GM12878 (cell line): ENCODE results near the gene TGFBR1. TPM values are rescaled to one million over a fixed set of nuclear protein-coding genes. Genes with fewer than 3 reads are reported as not detected.

Experiments
- ATAC-seq: fragments of 200-7000 bp; cut with Tn5 transposase; 3 replicates; pipeline ENCODE4 v1.9.1; 2020; ENCODE audit warnings: mild to moderate bottlenecking, moderate library complexity
- BruUV-seq: library from RNA; stranded (reverse); fragments of 400-500 nt; replicated peaks from 2 replicates; lab custom pipeline; 2021; lab: Mats Ljungman, UMichigan
- CTCF ChIA-PET: fragments of 300-600 bp; sonication (Branson Sonifier 250); formaldehyde crosslinking; extraction: SDS; loops from one replicate; lab custom pipeline; 2021; ENCODE audit warnings: inconsistent platforms; lab: Yijun Ruan, JAX
- POLR2A ChIA-PET: fragments of 350-600 bp; formaldehyde crosslinking; extraction: SDS; loops from one replicate; lab custom pipeline; 2021; ENCODE audit warnings: inconsistent platforms; lab: Charles Lee
- RAD21 ChIA-PET: fragments of 300-600 bp; sonication (Branson Sonifier 250); formaldehyde crosslinking; loops from one replicate; lab custom pipeline; 2023; ENCODE audit warnings: antibody characterized with exemption; ENCODE audit not compliant: unreplicated experiment; lab: Charles Lee
- SMC1A ChIA-PET: fragments of 300-600 bp; sonication (Branson Sonifier 250); formaldehyde crosslinking; loops from one replicate; lab custom pipeline; 2023; ENCODE audit not compliant: unreplicated experiment, uncharacterized antibody; lab: Charles Lee
- DNase-seq: peaks from one replicate; pipeline ENCODE4 v3.0.0-alpha.2; 2011; ENCODE audit warnings: low read depth, low spot score
- FAIRE-seq: peaks from 3 replicates; lab custom pipeline; 2011; peaks lifted over from hg19 to GRCh38; lab: Jason Lieb, UNC
- H2AFZ ChIP-seq: 2 replicates; pipeline ENCODE4 v1.6.0; 2011; ENCODE audit warnings: low read depth, low read length, control low read depth; ENCODE audit not compliant: control insufficient read depth
- H3K27ac ChIP-seq: 2 replicates; pipeline ENCODE4 v1.5.1; 2011; ENCODE audit warnings: control low read depth; ENCODE audit not compliant: control insufficient read depth, insufficient read depth
- H3K27me3 ChIP-seq, 2 experiments: replicated peaks in 1 of 2; 2 replicates each; pipeline versions ENCODE4 v1.6.0 to v1.6.1; 2011; ENCODE audit warnings: low read length in 1 of 2; ENCODE audit not compliant: control insufficient read depth in 2 of 2, insufficient read depth in 2 of 2
- H3K36me3 ChIP-seq, 2 experiments: 2 replicates each; pipeline ENCODE4 v1.5.1; 2011; ENCODE audit warnings: low read length in 1 of 2; ENCODE audit not compliant: control insufficient read depth in 2 of 2, insufficient read depth in 2 of 2
- H3K4me1 ChIP-seq: 2 replicates; pipeline ENCODE4 v1.6.1; 2011; ENCODE audit warnings: mild to moderate bottlenecking, low read length, moderate library complexity, mixed read lengths; ENCODE audit not compliant: control insufficient read depth, insufficient read depth
- H3K4me2 ChIP-seq: 2 replicates; pipeline ENCODE4 v1.6.0; 2011; ENCODE audit warnings: control low read depth; ENCODE audit not compliant: control insufficient read depth, insufficient read depth
- H3K4me3 ChIP-seq: fragments of 200-600 bp; sonication (generic); 2 replicates; pipeline ENCODE4 v1.5.1; 2016
- H3K79me2 ChIP-seq: 2 replicates; pipeline ENCODE4 v1.6.0; 2011; ENCODE audit warnings: low read length; ENCODE audit not compliant: control insufficient read depth, insufficient read depth
- H3K9ac ChIP-seq: 2 replicates; pipeline ENCODE4 v1.8.0; 2011; ENCODE audit warnings: low read length, control low read depth, mixed read lengths; ENCODE audit not compliant: control insufficient read depth, insufficient read depth
- H3K9me3 ChIP-seq: replicated peaks from 3 replicates; pipeline ENCODE4 v1.5.1; 2011; ENCODE audit warnings: mild to moderate bottlenecking, low read length; ENCODE audit not compliant: control insufficient read depth, insufficient read depth
- H4K20me1 ChIP-seq: 2 replicates; pipeline ENCODE4 v1.6.0; 2011; ENCODE audit not compliant: control insufficient read depth, insufficient read depth
- BMI1 ChIP-seq: fragments of 450-650 bp; IDR thresholded peaks from 2 replicates; pipeline ENCODE4 v1.6.1; 2016; ENCODE audit warnings: mild to moderate bottlenecking, moderate library complexity, borderline replicate concordance
- EP300 ChIP-seq, 2 experiments: fragments of 150-350 bp in 1 of 2; IDR thresholded peaks; 2 replicates each; pipeline ENCODE4 v1.6.1; 2011 to 2012; ENCODE audit warnings: low read depth in 2 of 2, low read length in 2 of 2, borderline replicate concordance in 1 of 2, improper control_type of control experiment in 1 of 2, inconsistent platforms in 1 of 2; ENCODE audit not compliant: control insufficient read depth in 1 of 2
- FOXK2 ChIP-seq: fragments of 450-650 bp; IDR thresholded peaks from 2 replicates; pipeline ENCODE4 v1.6.1; 2017; ENCODE audit warnings: mild to moderate bottlenecking, moderate library complexity
- HDGF ChIP-seq: fragments of 450-650 bp; IDR thresholded peaks from 2 replicates; pipeline ENCODE4 v1.6.1; 2016; ENCODE audit warnings: antibody characterized with exemption
- IKZF2 ChIP-seq, 2 experiments: fragments of 450-650 bp; IDR thresholded peaks; 2 replicates each; pipeline ENCODE4 v1.6.1; 2017; ENCODE audit warnings: mild to moderate bottlenecking in 2 of 2, moderate library complexity in 2 of 2
- NR2F1 ChIP-seq: fragments of 450-650 bp; conservative IDR thresholded peaks from 2 replicates; pipeline ENCODE4 v1.6.1; 2017; ENCODE audit warnings: mild to moderate bottlenecking
- PBX3 ChIP-seq: IDR thresholded peaks from 2 replicates; pipeline ENCODE4 v1.6.1; 2011; ENCODE audit warnings: mild to moderate bottlenecking, low read depth, low read length, moderate library complexity; ENCODE audit not compliant: insufficient replicate concordance
- POU2F2 ChIP-seq: IDR thresholded peaks from 3 replicates; pipeline ENCODE4 v1.6.1; 2011; ENCODE audit warnings: low read depth, mild to moderate bottlenecking, low read length, borderline replicate concordance
- RFX5 ChIP-seq: IDR thresholded peaks from 2 replicates; pipeline ENCODE4 v1.6.1; 2011; ENCODE audit warnings: low read depth, low read length, improper control_type of control experiment
- SMARCA5 ChIP-seq: fragments of 450-650 bp; IDR thresholded peaks from 2 replicates; pipeline ENCODE4 v1.6.1; 2017; ENCODE audit warnings: mild to moderate bottlenecking
- SUPT20H ChIP-seq: IDR thresholded peaks from 2 replicates; pipeline ENCODE4 v1.6.1; 2011; ENCODE audit warnings: low read depth, mild to moderate bottlenecking, low read length, moderate library complexity, borderline replicate concordance; ENCODE audit not compliant: control insufficient read depth
- TCF3 ChIP-seq: IDR thresholded peaks from 2 replicates; pipeline ENCODE4 v1.6.1; 2012; ENCODE audit warnings: low read depth, mild to moderate bottlenecking, low read length, borderline replicate concordance; ENCODE audit not compliant: insufficient read depth
- WGBS: methylation state at CpG from one replicate; pipeline ENCODE4 v1.1.6; 2016; ENCODE audit warnings: low lambda C conversion rate; ENCODE audit not compliant: insufficient replicate concordance, insufficient coverage; ENCODE audit errors: missing lambda C conversion rate; 5-methylcytosine and 5-hydroxymethylcytosine counted together
- in situ Hi-C: fragments of 300-500 bp; cut with MboI; formaldehyde crosslinking; loops from 9 replicates; pipeline ENCODE4 v1.14.3; 2018; ENCODE audit warnings: mixed read lengths
- intact Hi-C: fragments of 100-400 bp; cut with micrococcal nuclease; formaldehyde crosslinking; loops from one replicate; pipeline ENCODE4 v1.14.2; 2022; ENCODE audit not compliant: unreplicated experiment
- polyA plus RNA-seq, 11 experiments: library from polyadenylated mRNA; depleted of rRNA in 4 of 11; unstranded in 6 of 11; stranded (reverse) in 5 of 11; fragments of >200 nt; fragmentation: Nextera tagmentation in 4 of 11; fragmentation: Illumina TruSeq in 1 of 11; extraction: Ambion mirVana in 4 of 11; extraction: Trizol in 1 of 11; gene quantifications; 1 replicate in 1 of 11; 2 replicates in 10 of 11; pipeline versions ENCODE4 v1.2.1 to v1.2.3, GENCODE V29; 2011 to 2016; ENCODE audit warnings: inconsistent platforms in 2 of 11, missing spikeins in 2 of 11, low read depth in 1 of 11
- total RNA-seq, 4 experiments: library from RNA; depleted of rRNA in 3 of 4; stranded (reverse); fragments of >200 nt in 3 of 4; fragmentation: Illumina TruSeq in 1 of 4; extraction: Trizol in 1 of 4; gene quantifications; 2 replicates each; pipeline versions ENCODE4 v1.2.1 to v1.2.3, GENCODE V29; 2013 to 2021
- TF ChIP-seq, protein P1 (sequence below): fragments of 450-650 bp; IDR thresholded peaks from 2 replicates; pipeline ENCODE4 v1.6.1; 2018; ENCODE audit warnings: borderline replicate concordance, mild to moderate bottlenecking; ENCODE audit not compliant: partially characterized antibody

The TGFBR1 gene
- total and polyA plus RNA-seq, 10 of the 15 experiments (the other 5 are each of a cell fraction or from before 2014, with no cell fraction given) = 2.9 to 27.2 (median 16.6) TPM

- TF ChIP-seq PBX3 (peak; percentile 27), NR2F1 (peak; percentile 38; the same call in 1 of the 2 replicates), FOXK2 (no peak), POU2F2 (no peak)
- TF ChIP-seq, protein P1, sequence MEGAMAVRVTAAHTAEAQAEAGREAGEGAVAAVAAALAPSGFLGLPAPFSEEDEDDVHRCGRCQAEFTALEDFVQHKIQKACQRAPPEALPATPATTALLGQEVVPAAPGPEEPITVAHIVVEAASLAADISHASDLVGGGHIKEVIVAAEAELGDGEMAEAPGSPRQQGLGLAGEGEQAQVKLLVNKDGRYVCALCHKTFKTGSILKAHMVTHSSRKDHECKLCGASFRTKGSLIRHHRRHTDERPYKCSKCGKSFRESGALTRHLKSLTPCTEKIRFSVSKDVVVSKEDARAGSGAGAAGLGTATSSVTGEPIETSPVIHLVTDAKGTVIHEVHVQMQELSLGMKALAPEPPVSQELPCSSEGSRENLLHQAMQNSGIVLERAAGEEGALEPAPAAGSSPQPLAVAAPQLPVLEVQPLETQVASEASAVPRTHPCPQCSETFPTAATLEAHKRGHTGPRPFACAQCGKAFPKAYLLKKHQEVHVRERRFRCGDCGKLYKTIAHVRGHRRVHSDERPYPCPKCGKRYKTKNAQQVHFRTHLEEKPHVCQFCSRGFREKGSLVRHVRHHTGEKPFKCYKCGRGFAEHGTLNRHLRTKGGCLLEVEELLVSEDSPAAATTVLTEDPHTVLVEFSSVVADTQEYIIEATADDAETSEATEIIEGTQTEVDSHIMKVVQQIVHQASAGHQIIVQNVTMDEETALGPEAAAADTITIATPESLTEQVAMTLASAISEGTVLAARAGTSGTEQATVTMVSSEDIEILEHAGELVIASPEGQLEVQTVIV = no peak
- TF ChIP-seq, all 136 proteins: peak for 32
Measured at GRCh38 chr9:99184475-99185347, 79.8 kb downstream of the TGFBR1 start (continued).

- no peak for ATAC-seq
- Histone ChIP-seq H3K36me3 (no peaks in the 10 kb centered on the region), H3K27me3 (no peaks in the 10 kb centered on the region), H3K4me2 (no peak overlapping the region), H3K9ac (no peak overlapping the region), H2AFZ (no peak overlapping the region), H3K4me1 (peaks cover 61% of the 10 kb centered on the region), H3K79me2 (no peaks in the 10 kb centered on the region), H3K27ac (no peak overlapping the region), H3K9me3 (no peaks in the 10 kb centered on the region), H4K20me1 (no peaks in the 10 kb centered on the region), H3K4me3 (no peak overlapping the region)
- WGBS = 48% methylated on average over 4 of the region's 5 CpGs
- RAD21 ChIA-PET = interaction anchor here (0.6 to 13.6 kb wide), 24 partner anchors 12 to 1302 kb away, joined by 3 to 147 read pairs (median 4); partner anchors contain the start of genes ALG2 and SEC61B
- POLR2A ChIA-PET = interaction anchor here (0.6 to 2.6 kb wide), 9 partner anchors 11 to 764 kb away, joined by 3 to 11 read pairs (median 5); partner anchors contain the start of genes ALG2 and SEC61B
- BruUV-seq = no TSS peak
- no peak for DNase-seq
- SMC1A ChIA-PET = interaction anchor here (0.7 to 12.4 kb wide), 27 partner anchors 9 to 1136 kb away, joined by 3 to 189 read pairs (median 6); partner anchors contain the start of genes ALG2, NR4A3 and SEC61B
- TF ChIP-seq TCF3 (no peak), SUPT20H (no peak), IKZF2 (IDR thresholded peaks at IDR 0.05) (no peak), HDGF (no peak), SMARCA5 (no peak), EP300 (IDR thresholded peaks at IDR 0.05; ENCODE audit: borderline replicate concordance in 1 of 2, control insufficient read depth in 1 of 2, low read depth in 2 of 2, low read length in 2 of 2) (no peak), BMI1 (no peak), RFX5 (no peak)
- in situ Hi-C loops = loop anchor here (10.0 kb wide), 2 partner anchors 1040 to 1140 kb away; no protein-coding TSS in a partner anchor
- no peak for FAIRE-seq
- intact Hi-C loops = loop anchor here (2.0 to 10.0 kb wide), 5 partner anchors 180 to 1250 kb away; partner anchors contain the start of genes ERP44, INVS and NR4A3
- CTCF ChIA-PET = interaction anchor here (0.5 to 9.3 kb wide), 37 partner anchors 9 to 1139 kb away, joined by 3 to 131 read pairs (median 5); partner anchors contain the start of genes ALG2 and SEC61B
Measured at GRCh38 chr9:99185348-99185632, 80.4 kb downstream of the TGFBR1 start.
